Fibroblast of upper back skin (primary cell): ENCODE measurements around the gene TUBA8.
"Not testable (repeated sequence)": the region's sequence is repeated elsewhere in the genome, so short reads cannot be mapped to it uniquely, and the experiment has no call there.

Experiments
- DNase-seq: peaks from one replicate; pipeline ENCODE4 v3.0.0-alpha.2; 2013

TUBA8 gene

DNA sequence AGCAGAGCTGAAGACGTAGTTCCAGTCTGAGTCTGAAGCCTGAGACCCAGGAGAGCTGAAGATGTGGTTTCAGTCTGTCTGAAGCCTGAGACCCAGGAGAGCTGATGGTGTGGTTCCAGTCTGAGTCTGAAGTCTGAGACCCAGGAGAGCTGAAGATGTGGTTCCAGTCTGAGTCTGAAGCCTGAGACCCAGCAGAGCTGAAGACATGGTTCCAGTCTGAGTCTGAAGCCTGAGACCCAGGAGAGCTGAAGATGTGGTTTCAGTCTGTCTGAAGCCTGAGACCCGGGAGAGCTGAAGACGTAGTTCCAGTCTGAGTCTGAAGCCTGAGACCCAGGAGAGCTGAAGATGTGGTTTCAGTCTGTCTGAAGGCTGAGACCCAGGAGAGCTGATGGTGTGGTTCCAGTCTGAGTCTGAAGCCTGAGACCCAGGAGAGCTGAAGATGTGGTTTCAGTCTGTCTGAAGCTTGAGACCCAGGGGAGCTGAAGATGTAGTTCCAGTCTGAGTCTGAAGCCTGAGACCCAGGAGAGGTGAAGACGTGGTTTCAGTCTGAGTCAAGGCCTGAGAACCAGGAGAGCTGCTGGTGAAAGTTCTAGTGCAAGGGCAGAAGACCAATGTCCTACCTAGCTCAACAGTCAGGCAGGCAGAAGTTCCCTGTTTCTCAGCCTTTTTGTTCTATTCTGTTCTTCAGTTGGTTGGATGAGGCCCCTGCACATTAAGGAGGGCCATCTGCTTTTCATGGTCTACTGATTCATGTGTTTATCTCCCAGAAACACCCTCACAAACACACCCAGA, 3.9 kb upstream of the TUBA8 start:
- not testable (repeated sequence) for DNase-seq

DNA sequence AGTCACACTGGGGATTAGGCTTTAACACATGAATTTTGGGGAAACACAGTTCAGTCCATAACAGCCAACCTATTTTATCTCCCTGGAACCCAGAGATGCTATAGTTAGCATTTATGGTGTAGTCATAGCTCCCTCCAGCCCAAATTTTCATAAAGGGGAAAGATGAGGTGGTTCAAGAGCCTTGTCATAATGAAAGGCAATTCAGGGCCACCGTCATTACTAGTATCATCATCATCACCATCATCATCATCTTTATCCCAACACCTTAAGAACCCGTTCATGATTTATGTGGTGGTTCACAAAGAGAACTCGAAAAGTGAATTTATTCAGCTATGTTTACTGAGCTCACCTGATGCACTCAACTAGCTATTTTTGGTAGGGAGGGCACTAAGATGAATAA, 2.4 kb upstream of the TUBA8 start:
- no peak for DNase-seq

DNA sequence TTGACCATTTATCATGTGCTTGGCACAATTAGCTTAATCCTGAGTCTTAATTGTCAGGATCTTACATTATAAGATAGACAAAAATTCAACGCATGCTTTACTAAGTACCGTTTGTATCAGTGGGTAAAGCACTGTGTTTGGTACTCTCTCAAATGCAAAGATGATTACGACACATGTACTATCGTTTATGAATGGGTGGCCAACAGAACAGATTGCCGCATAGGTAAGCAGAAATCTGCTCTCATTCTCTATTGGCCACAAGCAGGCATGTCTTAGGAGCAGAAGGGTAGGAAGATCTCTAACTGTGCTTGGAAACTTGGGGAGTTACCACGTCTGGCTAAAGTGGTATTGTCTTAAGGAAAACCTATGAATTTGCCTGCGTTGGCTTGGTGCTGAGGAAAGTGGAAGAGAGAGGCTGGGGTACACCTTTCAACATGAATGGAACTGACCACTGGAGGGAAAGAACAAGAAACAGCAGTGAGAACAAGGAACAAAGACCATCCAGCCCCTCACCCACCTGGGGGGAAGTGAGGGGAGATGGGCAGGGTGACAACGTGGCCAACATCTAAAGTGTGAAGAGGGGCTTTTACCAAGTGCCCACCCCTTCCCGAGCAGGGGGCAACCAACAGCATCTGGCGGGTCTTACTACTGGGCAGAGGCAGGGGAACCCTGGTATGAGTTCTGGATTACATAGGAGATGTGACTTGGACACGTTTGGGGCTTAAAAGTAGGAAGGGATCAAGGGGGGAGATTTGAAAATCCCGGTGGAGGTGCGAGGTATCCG, 1.0 kb upstream of the TUBA8 start:
- no peak for DNase-seq

GRCh38 chr22:18110954-18111758, 547 bp downstream of the TUBA8 start:
- DNase-seq: no peak

DNA sequence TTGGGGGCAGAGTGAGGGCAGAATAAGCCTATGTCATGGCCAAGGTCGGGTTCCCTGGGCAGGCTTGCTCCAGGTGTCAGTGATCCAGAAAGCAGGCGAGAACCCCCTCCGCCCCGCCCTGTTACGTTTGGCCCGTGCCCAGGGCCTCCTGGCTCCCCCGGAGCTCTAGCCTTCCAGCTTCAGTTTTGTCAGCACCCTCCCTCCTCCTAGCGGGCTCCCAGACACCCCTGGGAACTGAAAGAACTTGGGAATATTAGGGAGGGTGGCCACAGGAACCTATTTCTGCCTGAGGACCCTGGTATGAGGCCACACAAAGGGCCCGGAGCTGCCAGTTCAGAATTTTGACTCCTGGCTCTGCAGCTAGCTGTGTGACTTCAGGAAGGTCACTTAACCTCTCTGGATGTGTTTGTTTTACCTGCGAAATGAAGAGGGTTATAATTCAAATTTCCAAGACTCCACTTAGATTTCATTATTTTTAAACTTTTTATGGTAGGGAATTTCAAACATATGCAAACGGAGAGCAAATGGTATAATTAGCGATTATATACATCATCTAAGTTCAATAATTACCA, 1.2 kb downstream of the TUBA8 start:
- DNase-seq: no peak

DNA sequence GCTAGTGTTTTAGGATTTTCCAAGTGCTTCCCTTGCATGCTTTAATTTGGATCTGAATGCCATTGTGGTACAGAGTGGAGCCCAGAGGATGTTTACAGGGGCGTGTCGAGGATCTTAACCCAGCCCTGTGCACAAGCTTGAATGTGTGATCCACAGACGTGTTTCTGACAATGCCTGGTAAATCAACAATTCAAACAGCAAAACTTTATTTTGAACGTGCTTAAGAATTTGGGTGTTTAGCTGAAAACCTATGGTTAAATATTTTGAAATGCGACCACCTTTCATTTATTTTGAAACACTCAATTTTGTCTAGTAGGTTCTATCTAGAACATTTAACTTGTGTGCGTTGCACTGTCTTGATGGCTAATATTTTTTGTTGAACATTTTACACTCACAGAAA, 1.8 kb downstream of the TUBA8 start:
- DNase-seq: no peak

GRCh38 chr22:18113680-18114394, 3.2 kb downstream of the TUBA8 start:
- DNase-seq: no peak

DNA sequence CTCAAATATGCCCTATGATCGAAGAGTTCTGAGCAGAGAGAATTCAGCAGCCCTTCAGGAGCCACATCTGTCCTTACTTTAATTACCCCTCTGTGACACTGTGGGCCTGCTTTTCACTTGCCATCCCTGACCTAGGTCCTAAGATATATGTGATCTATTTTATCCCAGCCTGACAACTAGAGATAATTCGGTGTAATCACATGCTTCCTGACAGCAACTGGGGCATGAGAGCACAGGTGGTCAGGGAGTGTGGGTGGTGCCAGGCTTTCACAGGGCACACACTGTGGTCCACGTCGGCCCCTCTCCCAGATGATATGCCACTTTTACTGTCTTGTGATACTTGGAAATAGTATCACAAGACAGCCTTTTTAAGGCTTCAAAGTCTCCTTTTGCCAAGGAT, 3.9 kb downstream of the TUBA8 start:
- DNase-seq: no peak

GRCh38 chr22:18114976-18115652, 4.5 kb downstream of the TUBA8 start:
- no peak for DNase-seq

DNA sequence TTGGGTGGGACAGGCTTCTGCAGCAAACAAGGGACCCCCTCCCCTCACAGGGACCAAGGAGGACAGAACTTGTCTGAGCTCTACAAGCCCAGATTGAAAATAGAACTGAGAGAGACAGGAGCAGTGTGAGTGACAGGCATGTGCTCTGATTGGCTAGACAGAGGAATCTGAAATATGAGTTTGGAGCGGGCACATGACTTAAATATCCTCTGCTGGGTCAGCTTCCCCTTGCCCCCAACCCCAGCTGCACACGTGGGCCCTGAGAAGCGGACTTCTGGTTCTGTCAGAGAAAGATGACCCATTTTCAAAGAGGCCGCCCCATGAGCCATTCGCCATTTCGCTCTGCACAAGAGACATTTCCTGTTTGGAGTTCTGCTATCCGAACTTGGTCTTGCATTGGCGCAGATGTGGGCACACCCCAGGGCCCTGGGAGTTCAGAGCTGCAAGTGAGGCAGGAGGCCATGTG, 5.3 kb downstream of the TUBA8 start:
- no peak for DNase-seq

- no peak for DNase-seq
These were observed 6.0 kb downstream of the TUBA8 start for GRCh38 chr22:18116634-18117033.

GRCh38 chr22:18118345-18118915, 7.8 kb downstream of the TUBA8 start:
- no peak for DNase-seq

GRCh38 chr22:18119409-18120110, 9.0 kb downstream of the TUBA8 start:
- no peak for DNase-seq

DNA sequence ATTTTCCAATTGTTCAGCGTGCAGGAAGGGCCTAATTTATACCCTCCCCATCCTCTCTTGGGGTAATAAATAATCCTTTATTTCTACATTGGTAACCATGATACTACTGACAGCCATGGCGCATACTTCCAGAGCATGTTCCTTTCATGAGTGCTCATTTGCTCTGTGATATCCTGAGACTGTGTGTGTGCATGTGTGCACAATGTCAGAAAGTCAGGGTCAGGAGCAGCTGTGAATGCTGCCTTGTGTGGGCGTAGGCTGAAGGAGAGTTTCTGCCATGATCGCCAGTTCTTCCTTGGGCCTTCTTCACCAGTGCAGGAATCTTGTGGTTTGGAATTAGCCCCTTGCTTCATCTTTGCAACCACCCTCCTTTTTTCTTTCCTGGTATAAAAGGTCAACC, 10.2 kb downstream of the TUBA8 start:
- no peak for DNase-seq

GRCh38 chr22:18121506-18121905, 10.9 kb downstream of the TUBA8 start:
- DNase-seq: no peak

- DNase-seq: no peak
These were observed 11.4 kb downstream of the TUBA8 start for GRCh38 chr22:18121954-18122554.

DNA sequence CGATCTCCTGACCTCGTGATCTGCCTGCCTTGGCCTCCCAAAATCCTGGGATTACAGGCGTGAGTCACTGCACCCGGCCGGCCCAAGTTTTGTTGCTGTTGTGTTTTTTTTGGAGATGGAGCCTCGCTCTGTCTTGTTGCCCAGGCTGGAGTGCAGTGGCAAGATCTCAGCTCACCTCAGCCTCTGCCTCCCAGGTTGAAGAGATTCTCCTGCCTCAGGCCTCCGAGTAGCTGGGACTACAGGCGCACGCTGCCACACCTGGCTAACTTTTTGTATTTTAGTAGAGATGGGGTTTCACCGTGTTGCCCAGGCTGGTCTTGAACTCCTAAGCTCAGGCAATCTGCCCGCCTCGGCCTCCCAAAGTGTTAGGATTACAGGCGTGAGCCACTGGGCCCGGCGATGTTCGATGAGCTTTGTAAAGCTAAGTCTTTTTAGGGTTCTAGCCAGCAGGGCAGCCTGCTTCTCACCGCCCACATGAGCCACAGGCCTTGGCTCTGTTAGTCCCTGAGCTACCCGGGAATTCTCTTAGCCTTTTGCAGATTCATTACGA, 12.9 kb downstream of the TUBA8 start:
- DNase-seq: not testable (repeated sequence)

- DNase-seq: no peak
These were observed 16.0 kb downstream of the TUBA8 start for GRCh38 chr22:18126606-18127005.

DNA sequence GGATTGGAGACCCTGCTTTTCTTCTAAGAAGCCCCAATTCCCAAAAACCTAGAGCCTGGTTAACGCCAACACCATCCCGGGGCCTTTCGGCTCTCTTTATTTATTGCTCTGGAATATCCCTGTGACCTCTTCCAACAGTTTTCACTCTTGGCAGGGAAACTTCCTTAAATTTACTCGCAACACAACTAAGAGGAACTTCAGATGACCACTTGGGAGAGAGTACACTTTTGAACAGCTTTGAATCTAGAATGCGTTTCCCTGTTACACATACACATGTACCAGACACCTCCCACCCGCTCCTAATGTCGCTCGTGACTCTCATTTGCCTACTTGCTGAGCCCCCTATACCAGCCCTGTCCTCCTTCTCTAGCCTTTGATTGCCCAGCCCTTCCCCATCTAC, 19.4 kb downstream of the TUBA8 start:
- no peak for DNase-seq
